GM12872 (cell line): ENCODE data around the gene FLCN.

Experiments used
- TF ChIP-seq, protein P1 (sequence below): IDR thresholded peaks from 3 replicates; pipeline ENCODE4 v1.5.1; 2011; ENCODE audit warnings: low read depth, mild to moderate bottlenecking, low read length, moderate library complexity; ENCODE audit not compliant: insufficient read depth

The FLCN gene

DNA sequence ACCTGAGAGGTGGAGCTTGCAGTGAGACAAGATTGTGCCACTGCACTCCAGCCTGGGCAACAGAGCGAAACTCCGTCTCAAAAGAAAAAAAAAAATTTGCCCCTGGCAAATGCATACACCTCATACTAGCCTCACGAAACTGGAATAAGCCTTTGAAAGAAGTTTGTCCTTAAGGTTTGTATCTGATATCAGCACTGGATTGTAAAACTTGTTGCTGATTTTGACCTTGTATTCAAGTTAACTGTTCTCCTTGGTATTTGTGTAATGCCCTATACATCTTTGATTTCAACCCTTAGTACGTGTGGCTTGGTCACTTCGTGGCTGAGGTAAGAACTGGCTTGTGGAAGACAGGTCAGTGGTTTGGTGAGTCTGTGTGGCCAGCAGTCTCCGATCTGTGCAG, 6.2 kb upstream of the FLCN start:
- TF ChIP-seq, protein P1, sequence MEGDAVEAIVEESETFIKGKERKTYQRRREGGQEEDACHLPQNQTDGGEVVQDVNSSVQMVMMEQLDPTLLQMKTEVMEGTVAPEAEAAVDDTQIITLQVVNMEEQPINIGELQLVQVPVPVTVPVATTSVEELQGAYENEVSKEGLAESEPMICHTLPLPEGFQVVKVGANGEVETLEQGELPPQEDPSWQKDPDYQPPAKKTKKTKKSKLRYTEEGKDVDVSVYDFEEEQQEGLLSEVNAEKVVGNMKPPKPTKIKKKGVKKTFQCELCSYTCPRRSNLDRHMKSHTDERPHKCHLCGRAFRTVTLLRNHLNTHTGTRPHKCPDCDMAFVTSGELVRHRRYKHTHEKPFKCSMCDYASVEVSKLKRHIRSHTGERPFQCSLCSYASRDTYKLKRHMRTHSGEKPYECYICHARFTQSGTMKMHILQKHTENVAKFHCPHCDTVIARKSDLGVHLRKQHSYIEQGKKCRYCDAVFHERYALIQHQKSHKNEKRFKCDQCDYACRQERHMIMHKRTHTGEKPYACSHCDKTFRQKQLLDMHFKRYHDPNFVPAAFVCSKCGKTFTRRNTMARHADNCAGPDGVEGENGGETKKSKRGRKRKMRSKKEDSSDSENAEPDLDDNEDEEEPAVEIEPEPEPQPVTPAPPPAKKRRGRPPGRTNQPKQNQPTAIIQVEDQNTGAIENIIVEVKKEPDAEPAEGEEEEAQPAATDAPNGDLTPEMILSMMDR, result no peak

DNA sequence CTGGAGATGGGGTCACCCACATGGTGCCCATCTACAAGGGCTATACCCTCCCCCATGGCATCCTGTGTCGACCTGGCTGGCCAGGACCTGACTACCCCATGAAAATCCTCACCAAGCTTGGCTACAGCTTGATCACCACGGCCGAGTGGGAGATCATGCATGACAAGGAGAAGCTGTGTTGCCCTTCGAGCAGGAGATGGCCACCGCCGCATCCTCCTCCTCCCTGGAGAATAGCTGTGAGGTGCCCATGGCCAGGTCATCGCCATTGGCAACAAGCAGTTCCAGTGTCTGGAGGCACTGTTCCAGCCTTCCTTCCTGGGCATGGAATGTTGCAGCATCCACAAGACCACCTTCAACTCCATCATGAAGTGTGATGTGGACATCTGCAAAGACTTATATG, 5.3 kb upstream of the FLCN start:
- TF ChIP-seq, protein P1, result no peak

DNA sequence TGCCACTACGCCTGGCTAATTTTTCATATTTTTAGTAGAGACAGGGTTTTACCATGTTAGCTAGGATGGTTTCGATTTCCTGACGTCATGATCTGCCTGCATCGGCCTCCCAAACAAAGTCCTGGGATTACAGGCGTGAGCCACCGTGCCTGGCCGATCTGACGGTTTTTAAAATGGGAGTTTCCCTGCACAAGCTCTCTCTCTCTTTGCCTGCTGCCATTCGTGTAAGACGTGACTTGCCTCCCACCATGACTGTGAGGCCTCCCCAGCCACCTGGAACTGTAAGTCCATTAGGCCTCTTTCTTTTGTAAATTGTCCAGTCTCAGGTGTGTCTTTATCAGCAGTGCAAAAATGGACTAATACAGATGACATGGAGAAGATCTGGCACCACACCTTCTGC, 4.7 kb upstream of the FLCN start:
- TF ChIP-seq, protein P1, result no peak

DNA sequence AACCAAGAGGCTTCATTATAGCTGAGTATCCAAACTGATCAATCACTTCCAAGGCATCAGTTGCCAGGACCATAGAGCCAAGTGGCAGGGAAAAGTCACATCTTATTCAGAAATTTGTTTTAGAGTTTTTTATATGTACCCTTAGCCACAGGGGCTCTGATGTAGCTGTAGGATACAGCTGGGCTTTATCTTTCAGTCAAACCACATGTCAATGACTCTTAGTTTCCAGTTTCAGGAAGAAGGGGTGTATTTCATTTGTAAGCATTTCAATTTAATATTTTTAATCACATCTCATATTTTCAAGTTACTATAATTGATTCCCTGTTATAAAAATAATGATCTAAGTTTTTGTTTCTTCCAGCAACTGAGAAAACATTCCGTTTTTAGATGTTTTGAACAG, 2.9 kb upstream of the FLCN start:
- TF ChIP-seq, protein P1, result no peak

DNA sequence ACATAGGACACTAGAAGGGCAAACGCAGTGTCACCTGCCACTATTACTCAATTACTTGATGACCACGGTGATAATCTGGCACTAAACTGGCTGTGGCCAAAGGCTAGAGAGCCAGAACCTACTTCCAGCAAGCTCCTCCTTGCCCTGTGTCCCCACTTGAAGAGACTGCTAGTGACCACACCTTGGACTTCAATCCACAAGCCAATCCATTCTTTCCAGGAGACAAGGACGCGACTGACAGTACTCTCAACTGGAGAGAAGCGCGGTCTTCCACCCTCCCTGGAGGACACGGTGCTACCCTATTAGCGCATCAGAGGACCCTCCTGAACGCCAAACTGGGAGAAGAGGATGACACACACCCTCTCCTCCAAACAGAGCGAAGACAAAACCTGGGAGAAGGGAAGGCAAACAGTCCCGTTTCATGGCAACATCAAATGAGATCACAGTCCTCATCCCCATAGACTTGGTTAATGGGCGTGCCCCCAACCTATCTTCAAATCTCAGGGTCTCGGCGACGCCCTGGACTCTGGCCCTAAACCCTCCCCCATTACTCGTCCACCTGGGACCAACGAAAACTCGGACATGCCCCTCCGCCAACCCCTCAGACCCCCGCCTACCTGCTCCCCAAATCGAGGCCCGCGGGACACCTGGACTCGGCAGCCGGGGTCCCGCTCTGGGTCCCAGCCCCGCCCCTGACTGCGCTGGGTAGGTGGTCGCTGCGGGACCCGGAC, 508 bp downstream of the FLCN start:
- TF ChIP-seq, protein P1, result no peak

DNA sequence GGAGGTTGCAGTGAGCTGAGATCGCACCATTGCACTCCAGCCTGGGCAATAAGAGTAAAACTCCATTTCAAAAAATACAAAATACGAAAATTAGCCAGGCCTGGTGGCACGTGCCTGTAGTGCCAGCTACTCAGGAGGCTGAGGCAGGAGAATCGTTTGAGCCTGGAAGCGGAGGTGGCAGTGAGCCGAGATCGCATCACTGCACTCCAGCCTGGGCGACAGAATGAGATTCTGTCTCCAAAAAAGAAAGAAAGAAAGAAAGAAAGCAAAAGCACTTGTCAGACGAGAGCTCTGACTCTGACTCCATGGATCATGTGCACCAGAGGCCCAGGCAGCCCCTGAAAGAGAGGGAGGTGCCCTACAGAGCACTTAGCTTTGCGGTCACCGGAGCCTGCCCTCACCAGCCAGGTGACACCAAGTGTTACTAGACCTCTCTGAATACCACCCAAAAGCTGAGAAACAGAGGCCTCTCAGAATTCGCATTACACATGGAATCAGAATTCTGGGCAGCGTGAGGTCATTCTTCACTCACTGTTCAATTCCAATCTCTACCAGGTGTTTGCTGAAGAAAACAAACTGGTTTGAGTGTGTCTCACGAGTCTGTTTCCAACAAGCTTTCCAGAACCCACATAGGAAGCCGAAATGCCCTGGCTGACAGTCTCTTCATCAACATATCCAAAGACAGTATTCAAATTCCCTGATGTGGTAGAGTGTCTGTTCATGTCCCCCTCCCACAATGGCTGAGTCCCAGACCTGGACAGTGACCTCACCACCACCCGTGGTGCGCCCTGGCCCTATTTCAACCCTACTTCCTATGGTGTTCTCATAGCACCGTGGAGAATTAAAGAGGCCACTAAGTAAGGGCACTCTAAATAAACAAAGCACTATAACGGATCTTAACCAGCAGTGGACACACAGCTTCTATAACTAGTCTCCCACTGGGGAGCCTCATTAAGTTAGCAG, 1.5 kb downstream of the FLCN start:
- TF ChIP-seq, protein P1, result no peak

DNA sequence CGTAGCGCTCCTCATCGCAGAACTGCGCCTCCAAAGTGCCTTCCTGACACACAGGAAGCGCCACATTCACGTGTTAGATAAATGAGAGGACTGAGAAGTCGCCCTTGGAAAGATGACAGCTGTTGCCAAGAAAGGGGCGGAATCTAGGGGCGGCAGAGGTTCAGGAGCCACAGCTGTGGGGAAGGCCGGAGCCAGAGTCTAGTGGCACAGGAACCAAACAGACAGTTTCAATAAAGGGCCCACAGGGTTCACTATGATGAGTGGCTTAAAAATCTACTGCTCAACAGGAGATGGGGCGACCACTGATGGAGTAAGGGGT, 4.7 kb downstream of the FLCN start:
- TF ChIP-seq, protein P1, result no peak
